Activated B cell treated with CpG ODN at 0.5 μM for 24 hours (primary cell): ENCODE measurements around the gene SBK3. TPM values are rescaled to one million over a fixed set of nuclear protein-coding genes. Genes with fewer than 3 reads are reported as not detected.
"Not testable (repeated sequence)": the region's sequence is repeated elsewhere in the genome, so short reads cannot be mapped to it uniquely, and the experiment has no call there.

Experiments
- ATAC-seq: fragments of 200-7000 bp; cut with Tn5 transposase; one replicate; pipeline ENCODE4 v1.10.0; 2021; ENCODE audit warnings: low read depth, mild to moderate bottlenecking, moderate library complexity
- CTCF ChIA-PET: fragments of 350-600 bp; sonication (Branson Sonifier 250); formaldehyde crosslinking; loops from one replicate; lab custom pipeline; 2021; ENCODE audit warnings: antibody characterized with exemption; lab: Charles Lee
- POLR2A ChIA-PET: fragments of 350-600 bp; sonication (Branson Sonifier 250); formaldehyde crosslinking; loops from one replicate; lab custom pipeline; 2021; ENCODE audit warnings: antibody characterized with exemption; lab: Charles Lee
- DNase-seq: peaks from one replicate; pipeline ENCODE4 v3.0.0; 2022
- H3K27ac Mint-ChIP-seq: one replicate; pipeline ENCODE4 v1.8.0; 2020; ENCODE audit warnings: mixed read lengths
- H3K27me3 Mint-ChIP-seq: one replicate; pipeline ENCODE4 v1.8.0; 2021; ENCODE audit warnings: mixed read lengths
- H3K36me3 Mint-ChIP-seq: one replicate; pipeline ENCODE4 v1.8.0; 2021; ENCODE audit warnings: low read depth, mixed read lengths
- H3K4me1 Mint-ChIP-seq: one replicate; pipeline ENCODE4 v1.8.0; 2021; ENCODE audit warnings: mixed read lengths
- H3K4me3 Mint-ChIP-seq: one replicate; pipeline ENCODE4 v1.8.0; 2020; ENCODE audit warnings: mild to moderate bottlenecking, mixed read lengths
- H3K9me3 Mint-ChIP-seq: one replicate; pipeline ENCODE4 v1.8.0; 2020; ENCODE audit warnings: mixed read lengths
- CTCF ChIP-seq: fragments of 200-600 bp; IDR thresholded peaks from one replicate; pipeline ENCODE4 v1.8.0; 2022; ENCODE audit warnings: antibody characterized with exemption, mild to moderate bottlenecking
- intact Hi-C: fragments of 100-400 bp; cut with micrococcal nuclease; formaldehyde crosslinking; loops from one replicate; pipeline ENCODE4 v1.15.1; 2024
- total RNA-seq: library from RNA; stranded (reverse); gene quantifications from 2 replicates; pipeline ENCODE4 v1.2.3, GENCODE V29; 2022

The SBK3 gene
- total RNA-seq, 1 donor from 2014 or later = not detected

GRCh38 chr19:55498246-55498840, 47.0 kb downstream of the SBK3 start:
- ChIA-PET CTCF (interaction anchor here (1.0 to 1.3 kb wide), 2 partner anchors 31 to 357 kb away, joined by 3 to 4 read pairs; no protein-coding TSS in a partner anchor), POLR2A (no interaction called here)
- TF ChIP-seq CTCF = no peak
- Mint-ChIP-seq H3K36me3 (no peaks in the 10 kb centered on the region), H3K4me3 (no peak overlapping the region), H3K27ac (no peak overlapping the region), H3K27me3 (no peaks in the 10 kb centered on the region), H3K4me1 (peaks cover 3% of the 10 kb centered on the region), H3K9me3 (no peaks in the 10 kb centered on the region)
- intact Hi-C loops = no loop called here
- no peak for ATAC-seq
- no peak for DNase-seq

- Mint-ChIP-seq H3K27me3 (peaks cover 2% of the 10 kb centered on the region), H3K27ac (no peak overlapping the region), H3K36me3 (no peaks in the 10 kb centered on the region), H3K4me1 (no peaks in the 10 kb centered on the region), H3K4me3 (no peak overlapping the region), H3K9me3 (no peaks in the 10 kb centered on the region)
- CTCF ChIA-PET = interaction anchor here (1.3 kb wide), 1 partner anchor 357 kb away, joined by 4 read pairs; no protein-coding TSS in a partner anchor
- ATAC-seq = no peak
- no peak for TF ChIP-seq CTCF
- POLR2A ChIA-PET = no interaction called here
- DNase-seq = no peak
- intact Hi-C loops = no loop called here
Measured at GRCh38 chr19:55497763-55498162, 47.6 kb downstream of the SBK3 start.

GRCh38 chr19:55496820-55497219, 48.5 kb downstream of the SBK3 start:
- H3K27me3 Mint-ChIP-seq, H3K27ac Mint-ChIP-seq, H3K36me3 Mint-ChIP-seq, DNase-seq, H3K9me3 Mint-ChIP-seq, ATAC-seq, H3K4me1 Mint-ChIP-seq, intact Hi-C loops, POLR2A ChIA-PET, CTCF ChIA-PET, H3K4me3 Mint-ChIP-seq: not testable (repeated sequence)

- ATAC-seq (no peak), DNase-seq (no peak)
- Mint-ChIP-seq H3K27me3 (peaks cover 9% of the 10 kb centered on the region), H3K9me3 (no peaks in the 10 kb centered on the region), H3K4me1 (no peaks in the 10 kb centered on the region), H3K4me3 (no peak overlapping the region), H3K36me3 (no peaks in the 10 kb centered on the region), H3K27ac (no peak overlapping the region)
- intact Hi-C loops = no loop called here
- ChIA-PET POLR2A (interaction anchor here (0.6 kb wide), 1 partner anchor 27 kb away, joined by 3 read pairs; no protein-coding TSS in a partner anchor), CTCF (interaction anchor here (0.8 kb wide), 1 partner anchor 8 kb away, joined by 3 read pairs; no protein-coding TSS in a partner anchor)
- TF ChIP-seq CTCF = no peak
Measured at GRCh38 chr19:55495646-55496349, 49.5 kb downstream of the SBK3 start.

- H3K4me1 Mint-ChIP-seq = no peaks in the 10 kb centered on the region
- ATAC-seq (no peak), DNase-seq (no peak)
- no peak for TF ChIP-seq CTCF
- H3K36me3 Mint-ChIP-seq = no peaks in the 10 kb centered on the region
- CTCF ChIA-PET = interaction anchor here (0.7 kb wide), 1 partner anchor 12 kb away, joined by 3 read pairs; no protein-coding TSS in a partner anchor
- peaks cover 9% of the 10 kb centered on the region for H3K27me3 Mint-ChIP-seq
- H3K27ac Mint-ChIP-seq = no peak overlapping the region
- POLR2A ChIA-PET = no interaction called here
- intact Hi-C loops = no loop called here
- no peaks in the 10 kb centered on the region for H3K9me3 Mint-ChIP-seq
- no peak overlapping the region for H3K4me3 Mint-ChIP-seq
Measured at GRCh38 chr19:55494172-55494761, 51.1 kb downstream of the SBK3 start.
